Adrenal gland (tissue), 5 donors: Measurements from ENCODE around the gene NBPF6.
A peak's percentile ranks its signal among the peaks of the same experiment; 100 is the strongest.

ENCODE experiments used
- POLR2A ChIP-seq, 2 donors: fragments of 450-650 bp; IDR thresholded peaks; one replicate each; pipeline ENCODE4 v1.6.1; 2017; ENCODE audit warnings: antibody characterized with exemption in 2 of 2, mild to moderate bottlenecking in 2 of 2, moderate library complexity in 1 of 2
- TF ChIP-seq, protein P1 (sequence below), 6 experiments: fragments of 450-650 bp in 4 of 6; fragments of 200-600 bp in 2 of 6; sonication (generic) in 1 of 6; IDR thresholded peaks; 1 replicate in 5 of 6; 2 replicates in 1 of 6; pipeline versions ENCODE4 v1.5.1 to v1.8.0; 2016 to 2021; ENCODE audit warnings: antibody characterized with exemption in 6 of 6, mild to moderate bottlenecking in 2 of 6, moderate library complexity in 1 of 6
- donor health status: DM: no; HTN: no; CAD: no.

DNA sequence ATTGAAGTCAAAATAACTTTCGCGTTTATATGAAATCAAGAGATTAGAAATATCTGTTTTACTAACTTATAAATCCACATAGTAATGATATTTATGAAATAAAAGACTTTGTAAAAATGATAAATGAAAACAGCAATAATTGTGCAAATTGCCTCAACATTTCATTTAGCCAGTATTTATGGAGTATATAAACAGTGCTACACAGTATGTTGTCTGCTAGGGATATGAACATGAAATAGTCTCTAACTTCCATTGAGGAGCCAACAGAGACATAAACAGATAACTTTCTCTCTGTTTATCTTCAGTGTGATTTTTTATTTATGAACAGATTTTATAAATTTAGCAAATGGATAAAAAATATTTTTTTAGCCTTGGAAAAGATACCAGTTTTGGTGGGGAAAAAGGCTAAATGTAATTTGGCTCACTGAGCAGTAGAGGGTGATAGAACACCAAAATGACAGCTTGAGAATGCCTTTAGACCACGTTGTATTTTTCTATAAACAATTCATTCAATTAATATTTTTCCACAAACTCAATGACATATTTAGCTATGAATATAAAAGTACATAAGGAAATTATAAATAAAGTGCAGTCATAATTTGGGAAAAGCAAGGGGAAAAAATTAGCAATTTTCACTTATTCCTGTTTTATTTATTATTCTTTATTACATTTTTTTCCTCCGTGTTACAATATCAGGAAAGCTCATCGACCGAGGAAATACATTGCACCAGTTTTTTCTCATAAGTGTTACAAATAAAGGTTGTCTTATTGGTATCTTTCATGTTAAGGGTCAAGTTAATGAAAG lies 62.3 kb downstream of the NBPF6 start:
- TF ChIP-seq, protein P1, sequence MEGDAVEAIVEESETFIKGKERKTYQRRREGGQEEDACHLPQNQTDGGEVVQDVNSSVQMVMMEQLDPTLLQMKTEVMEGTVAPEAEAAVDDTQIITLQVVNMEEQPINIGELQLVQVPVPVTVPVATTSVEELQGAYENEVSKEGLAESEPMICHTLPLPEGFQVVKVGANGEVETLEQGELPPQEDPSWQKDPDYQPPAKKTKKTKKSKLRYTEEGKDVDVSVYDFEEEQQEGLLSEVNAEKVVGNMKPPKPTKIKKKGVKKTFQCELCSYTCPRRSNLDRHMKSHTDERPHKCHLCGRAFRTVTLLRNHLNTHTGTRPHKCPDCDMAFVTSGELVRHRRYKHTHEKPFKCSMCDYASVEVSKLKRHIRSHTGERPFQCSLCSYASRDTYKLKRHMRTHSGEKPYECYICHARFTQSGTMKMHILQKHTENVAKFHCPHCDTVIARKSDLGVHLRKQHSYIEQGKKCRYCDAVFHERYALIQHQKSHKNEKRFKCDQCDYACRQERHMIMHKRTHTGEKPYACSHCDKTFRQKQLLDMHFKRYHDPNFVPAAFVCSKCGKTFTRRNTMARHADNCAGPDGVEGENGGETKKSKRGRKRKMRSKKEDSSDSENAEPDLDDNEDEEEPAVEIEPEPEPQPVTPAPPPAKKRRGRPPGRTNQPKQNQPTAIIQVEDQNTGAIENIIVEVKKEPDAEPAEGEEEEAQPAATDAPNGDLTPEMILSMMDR (IDR thresholded peaks at IDR 0.05) = peak; percentile 48 to 93 (median 85)
- TF ChIP-seq POLR2A (IDR thresholded peaks at IDR 0.05) = no peak
